HFF-Myc (cell line): ENCODE results near the gene KIF26A.

ENCODE experiments used
- DNase-seq: peaks from one replicate; pipeline ENCODE4 v3.0.0-alpha.2; 2011; ENCODE audit warnings: low read depth; ENCODE audit errors: extremely low read depth
- H3K4me3 ChIP-seq: replicated peaks from 2 replicates; pipeline ENCODE4 v1.5.1; 2011; ENCODE audit warnings: low read depth, mild to moderate bottlenecking, control low read depth, low read length
- TF ChIP-seq, protein P1 (sequence below): IDR thresholded peaks from 2 replicates; pipeline ENCODE4 v1.5.1; 2012; ENCODE audit warnings: mild to moderate bottlenecking, low read depth, low read length, control low read depth; ENCODE audit errors: missing control alignments

KIF26A gene

DNA sequence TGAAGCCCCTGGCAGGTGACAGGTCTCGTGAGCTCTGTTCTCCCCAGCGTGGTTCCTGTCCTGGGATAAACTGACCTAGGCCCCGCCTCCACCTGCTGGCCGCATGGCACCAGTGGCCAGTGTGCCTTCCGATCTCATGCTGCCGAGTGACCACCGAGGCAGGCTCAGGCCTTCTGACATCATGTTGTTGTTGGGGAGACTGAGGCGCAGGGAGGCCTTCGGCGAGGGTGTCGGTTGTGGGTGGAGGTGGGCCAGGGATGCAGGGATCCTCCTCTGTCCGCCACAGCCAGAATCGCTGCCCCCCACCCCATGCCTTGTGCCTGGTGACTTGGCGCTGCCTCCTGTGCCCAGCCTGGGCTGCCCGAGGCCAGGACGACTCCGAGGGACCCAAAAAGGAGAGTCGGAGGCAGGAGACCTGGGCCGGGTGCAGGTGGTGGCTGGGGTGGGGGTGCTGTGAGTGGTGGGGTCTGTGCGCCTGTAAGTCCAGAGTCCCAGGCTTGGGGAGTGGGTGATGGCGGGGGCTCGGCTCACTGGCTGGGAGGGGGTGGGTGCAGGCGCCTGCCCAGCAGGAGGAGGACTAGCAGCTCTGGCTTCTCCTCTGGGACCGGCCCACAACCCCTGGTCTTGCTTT is 28.5 kb upstream of the KIF26A start:
- no peak overlapping the region for H3K4me3 ChIP-seq
- TF ChIP-seq, protein P1, sequence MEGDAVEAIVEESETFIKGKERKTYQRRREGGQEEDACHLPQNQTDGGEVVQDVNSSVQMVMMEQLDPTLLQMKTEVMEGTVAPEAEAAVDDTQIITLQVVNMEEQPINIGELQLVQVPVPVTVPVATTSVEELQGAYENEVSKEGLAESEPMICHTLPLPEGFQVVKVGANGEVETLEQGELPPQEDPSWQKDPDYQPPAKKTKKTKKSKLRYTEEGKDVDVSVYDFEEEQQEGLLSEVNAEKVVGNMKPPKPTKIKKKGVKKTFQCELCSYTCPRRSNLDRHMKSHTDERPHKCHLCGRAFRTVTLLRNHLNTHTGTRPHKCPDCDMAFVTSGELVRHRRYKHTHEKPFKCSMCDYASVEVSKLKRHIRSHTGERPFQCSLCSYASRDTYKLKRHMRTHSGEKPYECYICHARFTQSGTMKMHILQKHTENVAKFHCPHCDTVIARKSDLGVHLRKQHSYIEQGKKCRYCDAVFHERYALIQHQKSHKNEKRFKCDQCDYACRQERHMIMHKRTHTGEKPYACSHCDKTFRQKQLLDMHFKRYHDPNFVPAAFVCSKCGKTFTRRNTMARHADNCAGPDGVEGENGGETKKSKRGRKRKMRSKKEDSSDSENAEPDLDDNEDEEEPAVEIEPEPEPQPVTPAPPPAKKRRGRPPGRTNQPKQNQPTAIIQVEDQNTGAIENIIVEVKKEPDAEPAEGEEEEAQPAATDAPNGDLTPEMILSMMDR: no peak
- DNase-seq: no peak

DNA sequence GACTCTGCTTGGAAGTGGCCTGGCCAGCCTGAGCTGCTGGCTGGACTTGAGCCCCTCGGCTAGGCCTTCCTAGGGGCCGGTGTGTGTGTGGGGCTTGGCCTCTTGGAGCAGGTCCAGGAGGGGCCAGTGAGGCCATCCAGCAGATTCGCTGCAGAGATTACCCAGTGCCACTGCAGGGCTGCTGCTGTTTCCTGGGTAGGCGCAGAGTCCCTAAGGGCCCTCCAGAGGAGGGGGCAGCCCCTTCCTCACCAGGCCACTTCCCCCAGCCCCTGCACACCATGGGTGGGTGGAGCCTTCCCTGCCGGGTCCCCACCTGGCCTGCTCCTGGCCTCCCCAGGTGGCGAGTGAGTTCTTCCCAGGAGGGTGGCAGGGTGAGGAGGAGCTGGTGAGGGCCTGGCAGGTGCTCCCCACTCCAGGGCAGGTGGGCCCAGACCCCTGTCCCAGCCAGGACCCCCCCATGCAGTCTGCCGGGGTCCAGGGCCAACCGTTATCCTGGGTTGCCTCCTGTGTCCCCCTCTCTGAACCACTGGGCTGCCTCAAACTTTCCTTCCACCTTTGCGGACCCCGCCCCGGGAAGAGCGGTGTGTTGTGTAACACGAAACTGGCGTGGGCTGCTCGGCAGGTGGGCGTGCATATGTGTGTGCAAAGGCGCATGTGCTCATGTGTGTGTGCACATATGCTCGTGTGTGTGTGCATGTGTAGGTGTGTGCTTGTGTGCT is 27.7 kb upstream of the KIF26A start:
- TF ChIP-seq, protein P1: no peak
- no peak for DNase-seq
- H3K4me3 ChIP-seq: no peak overlapping the region

DNA sequence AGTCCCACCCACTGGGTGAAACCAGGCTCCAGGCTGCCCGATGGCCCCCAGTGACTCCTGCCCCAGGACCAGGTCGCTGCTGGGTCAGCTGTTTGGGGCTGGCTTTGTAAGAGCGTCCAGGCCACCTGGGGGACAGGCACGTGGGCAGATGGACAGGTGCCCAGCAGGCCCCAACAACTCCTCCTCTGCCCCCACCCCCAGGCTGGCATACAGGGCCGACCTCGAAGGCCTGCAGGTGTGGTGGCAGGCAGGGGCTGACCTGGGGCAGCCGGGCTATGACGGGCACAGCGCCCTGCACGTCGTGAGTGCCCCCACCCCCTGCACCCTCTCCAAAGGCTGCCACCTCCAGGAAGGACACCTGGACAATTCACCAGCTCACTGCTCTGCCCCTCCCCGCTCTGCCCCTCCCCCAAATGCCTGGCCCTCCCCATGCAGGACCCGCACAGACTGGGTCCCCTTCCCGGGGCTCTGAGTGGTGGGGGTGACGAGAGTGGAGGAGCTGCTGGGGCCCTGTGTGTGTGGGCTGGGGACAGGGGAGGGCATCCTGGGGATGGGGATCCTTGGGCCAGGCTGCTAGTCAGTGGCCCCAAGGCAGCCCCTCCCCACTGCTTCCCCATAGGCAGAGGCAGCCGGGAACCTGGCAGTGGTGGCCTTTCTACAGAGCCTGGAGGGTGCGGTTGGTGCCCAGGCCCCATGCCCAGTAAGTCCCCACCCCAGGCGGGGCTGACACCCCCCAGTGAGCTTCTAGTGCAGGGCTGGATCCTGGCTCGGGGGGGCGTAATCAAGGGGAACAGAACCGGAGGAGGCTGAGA is 26.9 kb upstream of the KIF26A start:
- TF ChIP-seq, protein P1: no peak
- H3K4me3 ChIP-seq: no peak overlapping the region
- no peak for DNase-seq

DNA sequence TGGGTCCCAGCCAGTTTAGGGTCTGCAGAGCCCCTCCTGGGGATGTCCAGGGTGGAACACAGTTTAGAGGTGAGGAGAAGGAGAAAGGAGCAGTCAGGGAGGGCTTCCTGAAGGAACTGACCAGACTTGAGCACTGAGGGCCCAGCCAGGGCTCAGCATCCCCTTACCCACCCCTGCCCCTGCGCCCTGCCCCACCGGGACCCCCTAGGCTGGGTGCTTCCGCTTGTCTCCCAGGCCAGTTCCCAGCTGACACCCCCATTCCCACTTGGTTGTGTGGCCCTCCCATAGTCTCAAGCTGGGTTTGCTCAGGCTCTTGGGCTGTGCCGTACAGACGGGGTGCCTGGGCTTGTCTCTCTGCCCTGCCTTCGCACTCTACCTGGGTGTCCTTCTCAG is 26.3 kb upstream of the KIF26A start:
- H3K4me3 ChIP-seq: no peak overlapping the region
- no peak for DNase-seq
- TF ChIP-seq, protein P1: no peak

DNA sequence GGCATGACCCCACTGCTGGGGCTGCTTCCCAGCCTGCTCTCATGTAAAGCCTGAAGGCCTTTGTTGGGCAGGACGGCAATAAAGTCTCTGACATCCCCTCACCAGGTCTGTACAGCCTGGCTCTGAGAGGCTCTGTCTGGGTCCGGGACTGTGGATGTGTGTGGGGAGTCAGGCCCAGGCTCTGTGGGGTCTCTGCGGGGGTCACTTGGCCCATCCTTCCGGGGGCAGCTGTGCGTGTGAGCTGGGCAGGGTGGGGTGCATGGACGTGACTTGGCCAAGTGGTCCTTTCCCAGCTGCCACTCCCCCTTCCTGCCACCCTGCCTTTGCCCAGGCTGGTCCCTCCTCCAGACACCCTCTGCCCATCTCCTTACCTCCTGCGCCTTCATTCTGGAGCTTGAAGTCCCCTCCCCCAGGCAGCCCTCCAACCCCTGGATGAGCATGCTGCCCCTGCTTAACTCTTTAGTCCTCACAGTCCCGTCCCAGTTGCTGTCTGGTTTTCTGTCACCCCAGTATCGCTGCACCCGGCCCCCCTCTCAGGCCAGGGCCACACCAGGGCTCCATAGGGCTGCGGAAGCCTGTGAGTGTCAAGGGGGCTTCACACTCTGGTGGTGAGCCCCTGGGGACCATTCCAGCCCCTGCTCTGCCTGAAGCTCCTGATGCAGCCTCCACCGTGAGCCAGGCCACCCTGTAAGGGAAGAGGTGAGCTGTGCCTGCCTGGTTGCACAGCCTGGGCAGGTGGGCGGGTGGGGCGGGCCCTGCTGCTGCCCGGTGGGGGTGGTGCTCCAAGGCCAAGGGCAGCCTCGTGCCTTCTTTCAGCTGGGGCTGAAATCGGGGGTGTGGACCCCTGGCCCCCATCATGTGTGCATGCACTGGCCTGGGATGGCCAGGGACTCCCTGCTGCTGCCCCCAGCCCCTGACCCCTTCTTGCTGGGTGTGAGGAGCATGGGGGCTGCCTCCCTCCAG is 25.5 kb upstream of the KIF26A start:
- no peak overlapping the region for H3K4me3 ChIP-seq
- no peak for DNase-seq
- TF ChIP-seq, protein P1: no peak

DNA sequence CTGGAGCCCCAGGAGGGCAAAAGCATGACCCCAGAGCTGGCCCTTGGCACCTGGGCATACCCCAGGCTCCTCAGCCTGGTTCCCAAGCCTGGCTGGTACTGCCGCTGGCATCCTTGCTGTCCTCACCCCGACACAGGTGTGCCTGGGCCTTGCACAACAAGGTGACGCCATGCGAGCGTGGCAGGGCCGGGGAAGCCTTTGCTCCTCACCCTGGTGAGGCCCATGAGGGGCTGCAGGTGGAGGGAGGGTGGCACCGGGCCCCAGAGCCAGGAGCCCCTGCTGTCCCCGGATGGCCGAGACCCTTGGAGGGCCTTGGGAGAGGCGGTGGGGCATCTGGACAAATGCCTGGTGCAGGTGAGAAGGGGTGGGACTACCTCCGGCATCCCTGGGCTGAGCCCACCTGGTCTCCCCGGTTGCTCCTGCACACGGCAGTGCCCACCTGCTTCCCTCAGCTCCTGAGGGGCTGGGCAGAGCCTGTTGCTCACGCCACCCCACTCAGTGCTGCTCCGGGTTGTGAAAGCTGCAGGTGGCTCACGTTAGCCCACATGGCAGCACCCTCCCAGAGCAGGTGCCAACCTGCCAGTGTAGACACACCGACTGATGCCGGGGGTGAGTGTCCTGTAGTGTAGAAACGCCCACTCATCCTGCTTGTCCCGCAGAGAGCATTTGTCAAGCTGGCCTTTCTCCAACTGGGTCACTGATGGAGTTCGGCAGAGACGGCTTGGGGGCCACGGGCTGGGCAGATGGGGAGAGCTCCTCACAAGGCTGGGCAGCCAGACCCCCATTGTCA is 24.6 kb upstream of the KIF26A start:
- TF ChIP-seq, protein P1: no peak
- no peak overlapping the region for H3K4me3 ChIP-seq
- DNase-seq: no peak
